Right cardiac atrium (tissue), 5 donors: ENCODE measurements around the gene BTF3L4. TPM values are rescaled to one million over a fixed set of nuclear protein-coding genes. Genes with fewer than 3 reads are reported as not detected.
"Not testable (repeated sequence)": the region's sequence is repeated elsewhere in the genome, so short reads cannot be mapped to it uniquely, and the experiment has no call there.

Source experiments
- ATAC-seq, 2 donors: fragments of 200-7000 bp; cut with Tn5 transposase; one replicate each; pipeline versions ENCODE4 v1.8.0 to v1.9.1; 2020; ENCODE audit warnings: moderate library complexity in 2 of 2, mild to moderate bottlenecking in 1 of 2
- DNase-seq, 3 donors: peaks; one replicate each; pipeline ENCODE4 v3.0.0-alpha.2; 2020
- H3K27ac ChIP-seq: one replicate; pipeline ENCODE4 v1.5.1; 2013; ENCODE audit warnings: mild to moderate bottlenecking, low read length, control low read depth, moderate library complexity
- H3K27me3 ChIP-seq: one replicate; pipeline ENCODE4 v1.6.1; 2013; ENCODE audit not compliant: control insufficient read depth, insufficient read depth
- H3K4me1 ChIP-seq: one replicate; pipeline ENCODE4 v1.6.1; 2013; ENCODE audit warnings: low read length; ENCODE audit not compliant: control insufficient read depth, insufficient read depth
- H3K4me3 ChIP-seq: one replicate; pipeline ENCODE4 v1.5.1; 2013; ENCODE audit warnings: low read length, control low read depth
- H3K9me3 ChIP-seq: one replicate; pipeline ENCODE4 v1.6.1; 2013; ENCODE audit warnings: low read length; ENCODE audit not compliant: control insufficient read depth
- WGBS: extraction: QIAGEN DNeasy Blood & Tissue Kit; methylation state at CpG from one replicate; pipeline ENCODE4 v1.1.7; 2013; 5-methylcytosine and 5-hydroxymethylcytosine counted together
- intact Hi-C, 4 donors: fragments of 100-400 bp; cut with DNase I; formaldehyde crosslinking; loops; one replicate each; pipeline versions ENCODE4 v1.11.0 to v1.14.0; 2022 to 2023
- polyA plus RNA-seq: library from polyadenylated mRNA; stranded (reverse); fragments of 200-250 nt; gene quantifications from one replicate; pipeline ENCODE4 v1.2.3, GENCODE V29; 2013
- total RNA-seq, 4 donors: library from RNA; stranded (reverse); fragmentation: NEBNext Ultra II Directional; extraction: Animal tissue kit (Norgen Biotek cat#: 25700); gene quantifications; one replicate each; pipeline ENCODE4 v1.2.1, GENCODE V29; 2021
- donor health status: healthy with polysubstance abuse.
- donor health status: DM: no; HTN: yes; CAD: no.
- donor health status: DM: no; HTN: no; CAD: no.
- donor health status: DM: no; HTN: yes; CAD: no; lungs with severe emphysema.
- donor health status: DM: yes; HTN: yes; CAD: no.

The BTF3L4 gene
- total and polyA plus RNA-seq, 5 donors = 28.5 to 35.8 (median 33.2) TPM

DNA sequence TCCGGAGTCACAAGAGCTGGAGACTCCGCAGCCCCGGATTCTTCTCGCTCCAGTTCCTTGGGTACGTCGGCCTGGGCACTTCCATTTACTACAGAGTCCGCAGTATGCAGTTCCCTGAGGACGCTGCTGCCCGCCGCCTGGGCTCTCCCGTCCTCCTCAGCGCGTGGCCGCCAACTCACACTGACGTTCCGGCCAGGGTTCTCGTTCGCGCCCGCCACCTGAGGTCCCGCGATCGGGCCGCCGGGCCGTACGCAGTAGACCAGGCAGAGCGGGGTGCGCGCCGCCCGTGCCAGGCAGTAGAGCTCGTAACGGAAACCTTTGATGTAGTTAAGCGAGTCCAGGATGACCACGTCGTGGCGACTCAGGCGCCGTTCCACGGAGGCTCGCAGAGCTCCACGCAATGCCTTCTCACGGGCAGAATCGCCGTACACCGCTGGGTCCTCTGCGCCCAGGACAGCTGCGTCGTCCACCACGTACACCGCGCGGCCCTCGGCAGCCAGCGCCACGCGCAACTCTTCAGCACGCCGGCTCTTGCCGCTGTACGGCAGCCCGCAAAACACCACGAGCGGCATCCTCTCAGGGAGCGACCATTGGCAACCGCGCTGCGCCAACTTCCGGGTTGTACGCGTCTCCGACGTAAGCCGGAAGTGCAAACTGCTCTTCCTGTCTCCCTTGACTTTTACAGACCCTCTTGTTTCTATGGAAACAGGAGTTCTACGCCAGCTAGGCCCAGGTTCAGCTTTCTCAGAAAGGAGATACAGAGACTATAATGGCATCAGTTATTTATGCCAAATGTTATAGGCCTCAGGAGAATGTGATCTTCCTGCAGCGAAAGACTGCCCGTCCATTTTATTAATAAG, 22.7 kb upstream of the BTF3L4 start, which contains the start of gene KTI12:
Gene KTI12 (minus strand): TSS at position 621 of the 860 bp plus-strand sequence. CDS start 49 bp downstream, at position 572.
- Histone ChIP-seq H3K9me3 (no peaks in the 10 kb centered on the region), H3K27me3 (no peaks in the 10 kb centered on the region), H3K27ac (peak within 1 kb of the TSS; percentile 78), H3K4me1 (peaks cover 5% of the 10 kb centered on the region), H3K4me3 (peak within 1 kb of the TSS; percentile 55)
- 2% methylated on average over 78 of the region's 78 CpGs for WGBS
- DNase-seq (peak; percentile 93 to 96 (median 95)), ATAC-seq (peak; percentile 95 to 97)
- intact Hi-C loops = no loop called here

DNA sequence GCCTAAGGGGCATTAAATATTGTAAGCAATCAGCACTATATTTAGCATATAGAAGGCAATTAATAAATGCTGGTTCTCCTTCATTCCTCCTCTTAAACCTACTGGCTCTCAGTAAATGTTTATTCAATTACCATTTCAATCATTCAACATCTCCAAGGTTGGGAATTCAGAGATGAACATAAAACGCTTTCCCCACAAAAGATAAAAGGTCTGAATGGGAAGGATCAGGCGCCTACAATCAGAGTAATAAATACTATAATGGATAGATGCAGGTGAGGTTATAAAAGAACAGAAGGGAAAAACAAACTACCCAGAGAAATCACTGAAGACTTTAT, 22.1 kb upstream of the BTF3L4 start:
- Histone ChIP-seq H3K4me1 (peaks cover 5% of the 10 kb centered on the region), H3K4me3 (peak overlapping the region; percentile 55), H3K27ac (no peak overlapping the region), H3K9me3 (no peaks in the 10 kb centered on the region), H3K27me3 (no peaks in the 10 kb centered on the region)
- intact Hi-C loops = no loop called here
- WGBS = 99% methylated on average over 2 of the region's 2 CpGs
- ATAC-seq = no peak
- no peak for DNase-seq

DNA sequence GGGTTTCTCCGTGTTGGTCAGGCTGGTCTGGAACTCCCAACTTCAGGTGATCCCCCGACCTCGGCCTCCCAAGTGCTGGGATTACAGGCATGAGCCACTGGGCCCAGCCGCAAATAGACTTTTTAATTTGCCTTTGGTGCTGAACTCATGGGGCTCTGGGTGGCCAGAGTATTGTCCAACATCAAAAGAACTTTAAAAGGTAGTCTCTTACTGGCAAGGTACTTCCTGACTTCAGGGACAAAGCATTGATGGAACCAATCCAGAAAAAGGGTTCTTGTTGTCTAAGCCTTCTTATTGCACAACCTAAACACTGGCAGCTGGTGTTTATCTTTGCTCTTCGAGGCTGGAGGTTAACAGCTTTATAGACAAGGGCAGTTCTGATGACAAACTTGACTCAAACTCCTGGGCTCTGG, 18.7 kb upstream of the BTF3L4 start:
- peaks cover 2% of the 10 kb centered on the region for H3K4me1 ChIP-seq
- no peaks in the 10 kb centered on the region for H3K9me3 ChIP-seq
- DNase-seq = peak in 1 of 3 donors; percentile 12
- no peaks in the 10 kb centered on the region for H3K27me3 ChIP-seq
- H3K27ac ChIP-seq = no peak overlapping the region
- intact Hi-C loops = no loop called here
- no peak for ATAC-seq
- WGBS = 83% methylated on average over 5 of the region's 5 CpGs
- H3K4me3 ChIP-seq = no peak overlapping the region

DNA sequence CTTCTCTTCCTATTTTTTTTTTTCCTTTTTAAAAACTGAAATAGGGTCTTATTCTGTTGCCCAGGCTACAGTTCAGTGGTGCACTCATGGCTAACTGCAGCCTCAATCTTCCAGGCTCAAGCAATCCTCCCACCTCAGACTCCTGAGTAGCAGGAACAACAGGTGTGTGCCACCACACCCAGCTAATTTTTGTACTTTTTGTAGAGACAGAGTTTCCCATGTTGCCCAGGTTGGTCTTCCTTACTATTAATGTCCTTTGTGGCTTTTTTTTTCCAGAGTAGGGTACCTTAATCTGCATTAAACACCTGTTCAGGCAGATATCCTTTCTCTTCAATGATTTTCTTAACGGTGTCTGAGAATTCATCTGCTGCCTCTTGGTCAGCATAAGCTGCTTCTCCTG, 18.2 kb upstream of the BTF3L4 start:
- Histone ChIP-seq H3K27me3 (no peaks in the 10 kb centered on the region), H3K4me1 (no peaks in the 10 kb centered on the region), H3K9me3 (no peaks in the 10 kb centered on the region), H3K4me3 (no peak overlapping the region), H3K27ac (no peak overlapping the region)
- intact Hi-C loops = no loop called here
- ATAC-seq (no peak), DNase-seq (no peak)
- WGBS = 98% methylated on average over 1 of the region's 1 CpG

DNA sequence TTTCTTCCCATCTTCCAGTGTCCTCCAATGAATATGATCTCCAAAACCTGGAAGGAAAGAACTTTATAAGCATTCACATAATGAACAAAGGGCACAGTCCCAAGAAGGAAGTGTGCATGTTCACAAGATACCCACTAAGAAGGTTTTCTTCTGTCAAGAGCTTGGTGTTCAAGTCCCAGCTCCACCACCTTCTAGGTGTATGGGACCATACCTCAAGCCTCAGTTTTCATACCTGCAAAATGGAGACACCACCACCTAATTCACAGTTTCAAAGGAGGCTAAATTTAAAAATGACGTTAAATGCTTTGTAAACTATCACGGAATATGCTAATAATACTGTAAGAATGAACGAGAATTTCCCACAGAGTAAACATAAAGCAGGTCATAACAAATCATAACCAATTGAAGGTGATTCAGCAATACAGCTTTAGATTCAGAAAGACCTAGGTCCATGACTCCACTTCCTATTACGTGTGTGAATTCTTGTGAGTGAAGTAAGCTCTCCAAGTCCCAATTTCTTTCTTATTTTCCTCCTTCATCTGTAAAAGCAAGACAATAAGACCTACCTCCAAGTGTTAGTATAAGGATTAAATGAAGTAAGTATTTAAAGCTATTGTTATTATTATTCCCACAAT, 14.4 kb upstream of the BTF3L4 start:
- 97% methylated on average over 4 of the region's 4 CpGs for WGBS
- H3K27ac ChIP-seq = no peak overlapping the region
- no peaks in the 10 kb centered on the region for H3K4me1 ChIP-seq
- DNase-seq (no peak), ATAC-seq (no peak)
- H3K9me3 ChIP-seq = no peaks in the 10 kb centered on the region
- H3K27me3 ChIP-seq = no peaks in the 10 kb centered on the region
- no peak overlapping the region for H3K4me3 ChIP-seq
- intact Hi-C loops = no loop called here

DNA sequence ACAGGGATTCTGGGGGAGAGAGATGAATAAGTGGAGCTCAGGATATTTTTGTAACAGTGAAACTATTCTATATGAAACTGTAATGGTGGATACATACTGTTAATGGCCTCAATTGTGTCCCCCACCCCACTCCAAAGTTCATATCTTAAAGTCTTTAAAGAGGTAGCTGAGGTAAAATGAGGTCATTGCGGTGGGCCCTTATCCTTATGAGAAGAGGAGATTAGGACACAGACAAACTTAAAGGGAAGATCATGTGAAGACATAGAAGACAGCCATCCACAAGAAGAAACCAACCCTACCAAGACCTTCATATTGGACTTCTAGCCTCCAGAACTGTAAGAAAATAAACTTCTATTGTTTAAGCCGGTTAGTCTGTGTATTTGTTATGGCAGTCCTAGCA, 10.9 kb upstream of the BTF3L4 start:
- DNase-seq = no peak
- no peak overlapping the region for H3K27ac ChIP-seq
- H3K4me3 ChIP-seq = no peak overlapping the region
- no peaks in the 10 kb centered on the region for H3K27me3 ChIP-seq
- no peaks in the 10 kb centered on the region for H3K4me1 ChIP-seq
- 90% methylated on average over 2 of the region's 2 CpGs for WGBS
- no peak for ATAC-seq
- no peaks in the 10 kb centered on the region for H3K9me3 ChIP-seq
- intact Hi-C loops = no loop called here

DNA sequence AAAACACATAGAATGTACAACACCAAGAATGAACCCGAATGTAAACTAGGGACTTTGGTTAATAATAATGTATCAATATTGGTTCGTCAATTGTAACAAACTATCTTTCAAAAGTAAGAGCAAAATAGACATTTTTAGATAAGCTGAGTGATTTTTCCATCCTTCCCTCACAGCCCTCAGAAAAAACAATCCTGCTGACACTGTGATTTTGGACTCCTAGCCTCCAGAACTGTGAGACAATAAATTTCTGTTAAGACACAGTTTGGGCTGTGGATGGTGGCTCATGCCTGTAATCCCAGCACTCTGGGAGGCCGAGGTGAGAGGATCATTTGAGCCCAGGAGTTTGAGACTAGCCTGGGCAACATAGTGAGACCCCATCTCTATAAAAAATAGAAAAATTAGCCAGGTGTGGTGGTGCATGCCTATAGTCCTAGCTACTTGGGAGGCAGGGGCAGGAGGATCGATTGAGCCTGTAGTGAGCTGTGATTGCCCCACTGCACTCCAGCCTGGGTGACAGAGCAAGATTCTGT, 10.4 kb upstream of the BTF3L4 start:
- WGBS = 96% methylated on average over 4 of the region's 4 CpGs
- intact Hi-C loops, H3K9me3 ChIP-seq, H3K27ac ChIP-seq, H3K27me3 ChIP-seq, ATAC-seq, H3K4me3 ChIP-seq, H3K4me1 ChIP-seq, DNase-seq: not testable (repeated sequence)

DNA sequence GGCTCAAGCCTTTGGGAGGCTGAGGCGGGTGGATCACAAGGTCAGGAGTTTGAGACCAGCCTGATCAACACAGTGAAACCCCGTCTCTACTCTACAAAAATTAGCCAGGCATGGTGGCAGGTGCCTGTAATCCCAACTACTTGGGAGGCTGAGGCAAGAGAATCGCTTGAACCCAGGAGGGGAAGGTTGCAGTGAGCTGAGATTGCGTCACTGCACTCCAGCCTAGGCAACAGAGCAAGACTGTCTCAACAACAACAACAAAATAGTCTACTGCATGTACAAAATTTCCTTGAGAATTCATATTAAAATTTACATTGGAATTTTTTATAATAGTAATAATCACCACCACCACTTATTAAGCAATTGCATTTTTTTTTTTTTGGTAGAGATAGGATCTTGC, 6.8 kb upstream of the BTF3L4 start:
- H3K9me3 ChIP-seq, ATAC-seq, H3K27me3 ChIP-seq, intact Hi-C loops, H3K4me1 ChIP-seq, H3K27ac ChIP-seq, H3K4me3 ChIP-seq, DNase-seq: not testable (repeated sequence)
- 93% methylated on average over 4 of the region's 4 CpGs for WGBS

DNA sequence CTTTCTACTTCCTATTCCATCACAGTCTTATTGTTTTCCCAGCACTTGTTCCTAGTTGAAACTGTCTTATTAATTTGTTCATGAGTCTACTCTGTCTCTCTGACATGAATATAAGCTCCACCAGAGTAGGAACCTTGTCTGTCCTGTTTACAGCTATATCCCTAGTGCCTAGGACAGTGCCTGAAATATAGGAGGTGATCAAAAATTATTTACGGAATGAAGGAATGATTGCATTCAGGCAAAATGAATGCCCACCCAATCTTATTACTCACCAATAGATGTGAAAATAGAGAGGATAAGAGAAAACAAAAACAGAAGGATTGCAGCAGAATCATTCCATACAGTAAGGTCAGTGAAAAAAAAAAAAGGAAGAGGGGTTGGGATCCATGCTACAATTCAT, 2.2 kb upstream of the BTF3L4 start:
- intact Hi-C loops = no loop called here
- peaks cover 5% of the 10 kb centered on the region for H3K4me1 ChIP-seq
- ATAC-seq = no peak
- 97% methylated on average over 1 of the region's 1 CpG for WGBS
- no peaks in the 10 kb centered on the region for H3K27me3 ChIP-seq
- no peak for DNase-seq
- H3K4me3 ChIP-seq = no peak overlapping the region
- no peaks in the 10 kb centered on the region for H3K9me3 ChIP-seq
- H3K27ac ChIP-seq = no peak overlapping the region

DNA sequence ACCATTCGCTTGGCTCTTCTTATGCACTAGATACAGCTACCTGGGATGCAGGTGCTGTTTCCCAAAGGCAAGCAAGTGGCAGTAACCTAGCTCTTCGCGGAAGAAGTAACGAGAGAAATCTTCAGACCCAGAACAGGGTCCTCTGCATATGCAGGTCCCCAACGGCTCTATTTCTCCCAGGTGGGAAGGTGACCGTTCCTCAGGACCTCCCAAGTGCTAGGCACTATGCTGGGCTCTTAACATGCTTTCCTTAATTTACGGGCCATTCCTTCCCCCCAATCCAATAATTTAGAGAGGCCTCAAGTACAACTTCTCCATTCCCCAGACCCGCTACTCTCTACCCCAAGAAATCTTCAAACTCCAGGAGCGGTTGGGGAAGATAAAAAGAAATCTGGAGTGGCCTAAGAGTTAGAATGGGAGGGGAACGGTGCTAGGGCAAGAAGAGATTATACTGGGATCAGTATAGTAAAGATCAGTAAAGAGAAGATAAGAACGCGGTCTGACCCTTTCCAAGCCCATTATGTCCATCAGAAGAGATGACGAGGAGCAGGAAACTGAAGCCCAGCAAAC, 1.5 kb upstream of the BTF3L4 start:
- Histone ChIP-seq H3K27me3 (no peaks in the 10 kb centered on the region), H3K9me3 (no peaks in the 10 kb centered on the region), H3K4me3 (peak overlapping the region; percentile 51), H3K4me1 (peaks cover 5% of the 10 kb centered on the region), H3K27ac (peak overlapping the region; percentile 71)
- WGBS = 4% methylated on average over 13 of the region's 13 CpGs
- no peak for ATAC-seq
- DNase-seq = no peak
- intact Hi-C loops = no loop called here
